Left lung (tissue), 10 donors: Measurements from ENCODE around the gene ST6GALNAC3. TPM values are rescaled to one million over a fixed set of nuclear protein-coding genes. Genes with fewer than 3 reads are reported as not detected.

Experiments
- ATAC-seq: fragments of 200-7000 bp; cut with Tn5 transposase; one replicate; pipeline ENCODE4 v1.9.1; 2020; ENCODE audit warnings: moderate library complexity
- DNase-seq, 4 donors: peaks; one replicate each; pipeline ENCODE4 v3.0.0-alpha.2; 2013 to 2020
- H3K27ac ChIP-seq, 2 donors: fragments of 200-600 bp; sonication (generic) in 1 of 2; one replicate each; pipeline versions ENCODE4 v1.5.0 to v1.8.0; 2020 to 2021
- H3K27me3 ChIP-seq, 2 donors: fragments of 200-600 bp; sonication (generic) in 1 of 2; one replicate each; pipeline versions ENCODE4 v1.5.0 to v1.8.0; 2020 to 2021
- H3K36me3 ChIP-seq, 2 donors: fragments of 200-600 bp; sonication (generic) in 1 of 2; one replicate each; pipeline versions ENCODE4 v1.5.0 to v1.8.0; 2020 to 2021
- H3K4me1 ChIP-seq, 2 donors: fragments of 200-600 bp; one replicate each; pipeline ENCODE4 v1.8.0; 2021
- H3K4me3 ChIP-seq, 2 donors: fragments of 200-600 bp; sonication (generic) in 1 of 2; one replicate each; pipeline versions ENCODE4 v1.5.0 to v1.8.0; 2020 to 2021; ENCODE audit warnings: mild to moderate bottlenecking in 1 of 2
- H3K9me3 ChIP-seq, 2 donors: fragments of 200-600 bp; sonication (generic) in 1 of 2; one replicate each; pipeline versions ENCODE4 v1.5.0 to v1.8.0; 2020 to 2021
- CTCF ChIP-seq, 2 donors: fragments of 200-600 bp; sonication (generic) in 1 of 2; IDR thresholded peaks; one replicate each; pipeline versions ENCODE4 v1.5.0 to v1.8.0; 2021; ENCODE audit warnings: antibody characterized with exemption in 2 of 2
- intact Hi-C, 2 donors: fragments of 100-400 bp; cut with DNase I; formaldehyde crosslinking; loops; one replicate each; pipeline versions ENCODE4 v1.11.2 to v1.14.2; 2022
- polyA plus RNA-seq, 6 donors: library from polyadenylated mRNA; unstranded; fragments of 120-200 nt; gene quantifications; one replicate each; pipeline ENCODE4 v1.2.1, GENCODE V29; 2013; ENCODE audit not compliant: insufficient read length in 6 of 6
- total RNA-seq, 2 donors: library from RNA; stranded (reverse); fragmentation: NEBNext Ultra II Directional; extraction: Animal tissue kit (Norgen Biotek cat#: 25700); gene quantifications; one replicate each; pipeline ENCODE4 v1.2.1, GENCODE V29; 2021
- donor health status: DM: no; HTN: yes; CAD: no.
- donor health status: DM: no; HTN: no; CAD: no.

The ST6GALNAC3 gene
- total and polyA plus RNA-seq, 8 donors = 3.4 to 37.7 (median 30.1) TPM

GRCh38 chr1:76583875-76584477 lies 509.4 kb downstream of the ST6GALNAC3 start:
- no peak for DNase-seq
- ATAC-seq = no peak
- Histone ChIP-seq H3K4me3 (no peak overlapping the region), H3K36me3 (no peaks in the 10 kb centered on the region), H3K9me3 (no peaks in the 10 kb centered on the region), H3K4me1 (no peaks in the 10 kb centered on the region), H3K27me3 (no peaks in the 10 kb centered on the region), H3K27ac (no peak overlapping the region)
- TF ChIP-seq CTCF (IDR thresholded peaks at IDR 0.05) = no peak
- intact Hi-C loops = no loop called here

- intact Hi-C loops = no loop called here
These were observed 511.6 kb downstream of the ST6GALNAC3 start for GRCh38 chr1:76585980-76586674.

GRCh38 chr1:76587212-76587611 lies 512.7 kb downstream of the ST6GALNAC3 start:
- ATAC-seq = no peak
- DNase-seq = no peak
- intact Hi-C loops = no loop called here
- no peaks in the 10 kb centered on the region for H3K36me3 ChIP-seq
- no peaks in the 10 kb centered on the region for H3K4me1 ChIP-seq
- no peaks in the 10 kb centered on the region for H3K27me3 ChIP-seq
- H3K27ac ChIP-seq = no peak overlapping the region
- no peaks in the 10 kb centered on the region for H3K9me3 ChIP-seq
- no peak overlapping the region for H3K4me3 ChIP-seq
- no peak for TF ChIP-seq CTCF (IDR thresholded peaks at IDR 0.05)

More at GRCh38 chr1:76585980-76586674, 511.6 kb downstream of the ST6GALNAC3 start:
- DNase-seq (no peak), ATAC-seq (no peak)
- Histone ChIP-seq H3K27ac (no peak overlapping the region), H3K27me3 (no peaks in the 10 kb centered on the region), H3K4me1 (no peaks in the 10 kb centered on the region), H3K4me3 (no peak overlapping the region), H3K36me3 (no peaks in the 10 kb centered on the region), H3K9me3 (no peaks in the 10 kb centered on the region)
- TF ChIP-seq CTCF (IDR thresholded peaks at IDR 0.05) = no peak

GRCh38 chr1:76591461-76591860 lies 516.9 kb downstream of the ST6GALNAC3 start:
- H3K9me3 ChIP-seq = no peaks in the 10 kb centered on the region
- H3K36me3 ChIP-seq = no peaks in the 10 kb centered on the region
- H3K4me1 ChIP-seq = no peaks in the 10 kb centered on the region
- H3K4me3 ChIP-seq = no peak overlapping the region
- ATAC-seq (no peak), DNase-seq (no peak)
- no peak for TF ChIP-seq CTCF (IDR thresholded peaks at IDR 0.05)
- intact Hi-C loops = no loop called here
- no peaks in the 10 kb centered on the region for H3K27me3 ChIP-seq
- no peak overlapping the region for H3K27ac ChIP-seq

GRCh38 chr1:76591963-76592362 lies 517.4 kb downstream of the ST6GALNAC3 start:
- Histone ChIP-seq H3K4me3 (no peak overlapping the region), H3K4me1 (no peaks in the 10 kb centered on the region), H3K9me3 (no peaks in the 10 kb centered on the region), H3K27me3 (no peaks in the 10 kb centered on the region), H3K36me3 (no peaks in the 10 kb centered on the region), H3K27ac (no peak overlapping the region)
- DNase-seq (no peak), ATAC-seq (no peak)
- intact Hi-C loops = no loop called here
- TF ChIP-seq CTCF (IDR thresholded peaks at IDR 0.05) = no peak
